Astrocyte of the spinal cord (primary cell): ENCODE data around the gene KCTD15.

ENCODE experiments used
- DNase-seq: peaks from one replicate; pipeline ENCODE4 v3.0.0; 2011; ENCODE audit warnings: low read depth, low spot score
- H3K4me3 ChIP-seq: 2 replicates; pipeline ENCODE4 v1.5.1; 2011; ENCODE audit warnings: low read depth, mild to moderate bottlenecking, low read length, moderate library complexity
- in situ Hi-C: cut with HindIII; loops from 2 replicates; pipeline ENCODE4 v1.10.0; 2017; ENCODE audit warnings: low sequenced_read_pairs
- TF ChIP-seq, protein P1 (sequence below): IDR thresholded peaks from 2 replicates; pipeline ENCODE4 v1.5.1; 2012; ENCODE audit warnings: low read depth, mild to moderate bottlenecking, low read length, inconsistent platforms

Gene KCTD15

DNA sequence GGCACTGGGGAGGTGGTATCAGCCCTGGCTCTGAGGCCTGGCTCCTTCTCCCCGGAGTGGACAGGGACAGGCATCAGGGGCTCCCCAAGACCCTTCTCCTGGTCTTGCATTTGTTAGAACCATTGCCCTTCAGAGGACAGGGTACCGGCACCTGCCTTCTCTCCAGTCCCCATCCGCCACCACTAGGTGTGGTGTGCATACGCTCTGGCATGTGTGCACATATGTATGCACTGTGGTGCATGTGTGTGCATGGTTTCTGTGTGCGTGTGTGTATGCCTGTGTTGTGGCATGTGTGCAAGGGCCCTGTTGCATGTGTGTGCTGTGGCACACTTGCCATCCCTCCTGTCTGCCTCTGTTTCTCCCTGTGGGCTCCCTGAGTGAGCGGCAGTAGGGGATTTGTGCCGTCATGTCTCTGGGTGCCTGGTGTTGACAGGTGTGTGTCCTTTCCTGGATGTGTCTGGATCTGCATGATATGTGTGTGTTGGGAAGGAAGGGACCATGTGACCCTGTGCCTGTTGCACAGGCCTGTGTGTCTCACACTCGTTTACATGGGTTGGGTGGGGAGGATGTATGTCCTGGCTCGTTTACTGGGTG lies 9.3 kb downstream of the KCTD15 start:
- DNase-seq = no peak
- TF ChIP-seq, protein P1, sequence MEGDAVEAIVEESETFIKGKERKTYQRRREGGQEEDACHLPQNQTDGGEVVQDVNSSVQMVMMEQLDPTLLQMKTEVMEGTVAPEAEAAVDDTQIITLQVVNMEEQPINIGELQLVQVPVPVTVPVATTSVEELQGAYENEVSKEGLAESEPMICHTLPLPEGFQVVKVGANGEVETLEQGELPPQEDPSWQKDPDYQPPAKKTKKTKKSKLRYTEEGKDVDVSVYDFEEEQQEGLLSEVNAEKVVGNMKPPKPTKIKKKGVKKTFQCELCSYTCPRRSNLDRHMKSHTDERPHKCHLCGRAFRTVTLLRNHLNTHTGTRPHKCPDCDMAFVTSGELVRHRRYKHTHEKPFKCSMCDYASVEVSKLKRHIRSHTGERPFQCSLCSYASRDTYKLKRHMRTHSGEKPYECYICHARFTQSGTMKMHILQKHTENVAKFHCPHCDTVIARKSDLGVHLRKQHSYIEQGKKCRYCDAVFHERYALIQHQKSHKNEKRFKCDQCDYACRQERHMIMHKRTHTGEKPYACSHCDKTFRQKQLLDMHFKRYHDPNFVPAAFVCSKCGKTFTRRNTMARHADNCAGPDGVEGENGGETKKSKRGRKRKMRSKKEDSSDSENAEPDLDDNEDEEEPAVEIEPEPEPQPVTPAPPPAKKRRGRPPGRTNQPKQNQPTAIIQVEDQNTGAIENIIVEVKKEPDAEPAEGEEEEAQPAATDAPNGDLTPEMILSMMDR = no peak
- in situ Hi-C loops = no loop called here
- H3K4me3 ChIP-seq = no peak overlapping the region

DNA sequence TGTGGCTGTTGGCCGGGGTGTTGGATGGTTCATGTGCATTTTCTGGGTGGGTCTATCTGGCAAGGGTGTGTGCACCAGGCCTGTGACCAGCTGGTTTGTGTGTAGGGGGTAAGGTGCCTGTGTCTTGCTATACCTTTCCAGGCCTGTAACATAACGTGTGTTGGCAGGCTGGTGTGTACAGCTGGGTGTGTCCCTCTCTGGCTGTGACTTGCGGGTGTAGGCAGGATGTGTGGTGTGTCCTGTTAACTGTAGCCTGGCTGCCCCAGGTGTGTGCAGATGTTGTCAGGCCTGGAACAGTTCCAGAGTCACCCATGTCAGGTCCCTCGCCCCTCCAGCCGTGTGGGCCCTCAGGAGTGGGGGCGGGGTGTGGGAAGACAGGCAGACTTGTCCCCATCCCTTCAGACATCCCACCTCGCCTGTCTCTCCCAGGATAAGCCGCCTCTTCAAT lies 9.8 kb downstream of the KCTD15 start:
- no peak for DNase-seq
- H3K4me3 ChIP-seq = no peak overlapping the region
- TF ChIP-seq, protein P1 = no peak
- in situ Hi-C loops = no loop called here

DNA sequence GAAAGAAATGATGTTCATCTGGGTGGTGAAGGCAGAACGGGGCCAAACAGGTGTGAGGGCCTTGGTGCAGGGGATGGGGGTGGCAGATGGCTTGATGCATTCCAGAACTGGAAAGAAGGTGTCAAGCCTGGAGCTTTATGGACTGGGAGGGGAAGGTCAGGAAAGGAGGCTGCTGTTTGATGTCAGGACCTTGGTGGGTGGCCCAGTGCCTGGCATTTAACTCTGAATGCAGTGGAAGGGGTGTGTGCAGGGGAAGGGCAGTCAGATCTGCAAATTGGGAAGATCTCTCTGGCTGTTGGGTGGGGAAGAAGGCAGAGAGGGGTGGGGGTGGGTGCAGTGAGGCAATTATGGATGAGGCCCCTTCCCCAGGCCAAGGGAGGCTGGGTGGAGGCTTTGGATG lies 11.7 kb downstream of the KCTD15 start:
- in situ Hi-C loops = no loop called here
- DNase-seq = no peak
- no peak overlapping the region for H3K4me3 ChIP-seq
- TF ChIP-seq, protein P1 = no peak

DNA sequence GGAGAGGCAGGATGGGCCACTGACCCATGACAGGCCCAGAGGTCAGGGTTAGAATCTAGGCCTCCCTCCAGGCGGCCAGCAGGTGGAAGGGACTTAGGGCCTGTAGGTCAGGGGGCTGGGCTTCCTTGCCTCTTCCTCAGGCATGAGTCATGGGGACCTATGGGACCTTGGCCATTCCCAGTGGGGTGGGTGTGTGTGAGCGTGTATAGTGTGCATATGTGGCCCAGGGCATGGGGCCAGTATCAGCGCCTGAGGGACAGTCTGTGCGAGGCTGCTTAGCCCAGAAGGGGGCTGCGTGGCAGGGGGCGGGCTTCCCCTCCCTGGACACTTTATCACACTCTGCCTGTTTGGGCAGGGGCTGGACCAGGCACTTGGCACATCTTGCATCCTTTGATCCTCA lies 13.3 kb downstream of the KCTD15 start:
- no peak for DNase-seq
- H3K4me3 ChIP-seq = no peak overlapping the region
- TF ChIP-seq, protein P1 = no peak
- in situ Hi-C loops = no loop called here

DNA sequence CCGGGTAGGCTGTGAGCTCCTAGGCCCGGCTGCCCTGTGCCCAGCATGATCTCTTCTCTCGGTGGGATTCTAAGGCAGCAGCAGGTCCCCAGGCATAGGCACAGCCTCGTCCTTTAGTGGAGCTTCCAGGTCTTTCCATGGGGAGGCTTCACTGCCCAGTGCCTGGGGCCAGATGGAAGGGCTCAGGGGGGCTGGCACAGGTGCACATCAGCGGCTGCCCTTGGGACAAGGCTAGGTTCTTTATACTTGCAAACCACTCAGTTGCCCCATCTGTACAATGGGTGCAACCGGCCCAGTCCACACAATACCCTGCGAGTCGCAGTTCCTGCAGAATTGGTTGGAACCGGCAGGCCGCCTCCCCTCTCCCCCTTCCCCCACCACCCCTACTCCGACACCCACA lies 14.2 kb downstream of the KCTD15 start:
- TF ChIP-seq, protein P1 = no peak
- no peak for DNase-seq
- H3K4me3 ChIP-seq = no peak overlapping the region
- in situ Hi-C loops = no loop called here

DNA sequence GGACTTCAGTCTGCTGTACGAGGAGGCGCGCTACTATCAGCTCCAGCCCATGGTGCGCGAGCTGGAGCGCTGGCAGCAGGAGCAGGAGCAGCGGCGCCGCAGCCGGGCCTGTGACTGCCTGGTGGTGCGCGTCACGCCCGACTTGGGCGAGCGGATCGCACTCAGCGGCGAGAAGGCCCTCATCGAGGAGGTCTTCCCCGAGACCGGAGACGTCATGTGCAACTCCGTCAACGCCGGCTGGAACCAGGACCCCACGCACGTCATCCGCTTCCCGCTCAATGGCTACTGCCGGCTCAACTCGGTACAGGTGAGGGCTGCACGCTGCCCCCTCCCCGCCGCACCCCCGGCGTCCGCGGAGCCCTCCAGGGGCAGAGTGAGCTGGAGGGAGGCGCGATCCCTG lies 14.6 kb downstream of the KCTD15 start:
- no peak overlapping the region for H3K4me3 ChIP-seq
- in situ Hi-C loops = no loop called here
- DNase-seq = no peak
- TF ChIP-seq, protein P1 = no peak
